GDM1 (cell line): ENCODE measurements around the gene MMRN1.

Experiments used
- DNase-seq: peaks from one replicate; lab custom pipeline; 2025; lab: John Stamatoyannopoulos, UW

Gene MMRN1, protein sequence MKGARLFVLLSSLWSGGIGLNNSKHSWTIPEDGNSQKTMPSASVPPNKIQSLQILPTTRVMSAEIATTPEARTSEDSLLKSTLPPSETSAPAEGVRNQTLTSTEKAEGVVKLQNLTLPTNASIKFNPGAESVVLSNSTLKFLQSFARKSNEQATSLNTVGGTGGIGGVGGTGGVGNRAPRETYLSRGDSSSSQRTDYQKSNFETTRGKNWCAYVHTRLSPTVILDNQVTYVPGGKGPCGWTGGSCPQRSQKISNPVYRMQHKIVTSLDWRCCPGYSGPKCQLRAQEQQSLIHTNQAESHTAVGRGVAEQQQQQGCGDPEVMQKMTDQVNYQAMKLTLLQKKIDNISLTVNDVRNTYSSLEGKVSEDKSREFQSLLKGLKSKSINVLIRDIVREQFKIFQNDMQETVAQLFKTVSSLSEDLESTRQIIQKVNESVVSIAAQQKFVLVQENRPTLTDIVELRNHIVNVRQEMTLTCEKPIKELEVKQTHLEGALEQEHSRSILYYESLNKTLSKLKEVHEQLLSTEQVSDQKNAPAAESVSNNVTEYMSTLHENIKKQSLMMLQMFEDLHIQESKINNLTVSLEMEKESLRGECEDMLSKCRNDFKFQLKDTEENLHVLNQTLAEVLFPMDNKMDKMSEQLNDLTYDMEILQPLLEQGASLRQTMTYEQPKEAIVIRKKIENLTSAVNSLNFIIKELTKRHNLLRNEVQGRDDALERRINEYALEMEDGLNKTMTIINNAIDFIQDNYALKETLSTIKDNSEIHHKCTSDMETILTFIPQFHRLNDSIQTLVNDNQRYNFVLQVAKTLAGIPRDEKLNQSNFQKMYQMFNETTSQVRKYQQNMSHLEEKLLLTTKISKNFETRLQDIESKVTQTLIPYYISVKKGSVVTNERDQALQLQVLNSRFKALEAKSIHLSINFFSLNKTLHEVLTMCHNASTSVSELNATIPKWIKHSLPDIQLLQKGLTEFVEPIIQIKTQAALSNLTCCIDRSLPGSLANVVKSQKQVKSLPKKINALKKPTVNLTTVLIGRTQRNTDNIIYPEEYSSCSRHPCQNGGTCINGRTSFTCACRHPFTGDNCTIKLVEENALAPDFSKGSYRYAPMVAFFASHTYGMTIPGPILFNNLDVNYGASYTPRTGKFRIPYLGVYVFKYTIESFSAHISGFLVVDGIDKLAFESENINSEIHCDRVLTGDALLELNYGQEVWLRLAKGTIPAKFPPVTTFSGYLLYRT

GRCh38 chr4:89894649-89895550 is at the start of gene MMRN1:
MMRN1 (plus strand) TSS chr4:89894854; CDS start chr4:89894972, 118 bp downstream.
- peak; percentile 85 for DNase-seq

- DNase-seq, result no peak
Measured at GRCh38 chr4:89847571-89848325, 46.9 kb upstream of the MMRN1 start.

DNA sequence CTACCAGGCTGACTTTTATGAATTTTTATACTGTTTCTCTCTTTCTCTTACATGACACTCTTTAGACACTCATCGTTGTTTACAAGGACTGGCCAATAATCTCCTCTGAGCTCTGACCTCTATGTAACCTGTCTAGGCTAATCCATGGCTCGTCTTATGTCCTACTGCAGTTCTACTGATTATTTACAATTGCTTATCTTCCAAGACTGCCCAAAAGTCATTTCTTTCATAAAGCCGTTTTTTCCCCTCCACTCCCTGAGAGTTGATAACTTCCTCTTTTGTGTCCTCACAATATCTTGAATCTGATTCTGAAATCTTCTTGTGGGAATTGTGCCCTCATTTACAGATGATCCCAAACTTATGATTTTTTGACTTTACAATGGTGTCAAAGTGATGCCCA is 39.4 kb upstream of the MMRN1 start:
- no peak for DNase-seq

GRCh38 chr4:89860971-89861370 is 33.7 kb upstream of the MMRN1 start:
- no peak for DNase-seq

DNA sequence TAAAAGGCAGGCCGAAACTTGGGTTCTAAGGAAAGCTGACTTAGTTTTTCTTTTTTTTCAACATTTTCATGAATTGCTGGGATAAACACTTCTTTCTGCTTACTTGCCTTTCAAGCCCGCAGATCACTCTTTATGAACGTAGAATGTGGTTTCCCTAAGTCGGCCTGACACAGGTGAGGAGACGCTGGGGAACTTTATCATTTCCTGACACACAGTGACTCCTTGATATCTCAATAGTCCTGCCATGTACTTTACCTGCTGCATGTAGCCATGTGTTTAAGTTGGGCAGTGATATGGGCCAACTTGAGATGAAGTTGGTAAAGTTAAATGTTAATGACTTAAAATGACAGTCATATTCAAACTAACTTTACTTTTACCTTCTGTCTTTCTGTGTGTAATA is 31.1 kb upstream of the MMRN1 start:
- no peak for DNase-seq

DNA sequence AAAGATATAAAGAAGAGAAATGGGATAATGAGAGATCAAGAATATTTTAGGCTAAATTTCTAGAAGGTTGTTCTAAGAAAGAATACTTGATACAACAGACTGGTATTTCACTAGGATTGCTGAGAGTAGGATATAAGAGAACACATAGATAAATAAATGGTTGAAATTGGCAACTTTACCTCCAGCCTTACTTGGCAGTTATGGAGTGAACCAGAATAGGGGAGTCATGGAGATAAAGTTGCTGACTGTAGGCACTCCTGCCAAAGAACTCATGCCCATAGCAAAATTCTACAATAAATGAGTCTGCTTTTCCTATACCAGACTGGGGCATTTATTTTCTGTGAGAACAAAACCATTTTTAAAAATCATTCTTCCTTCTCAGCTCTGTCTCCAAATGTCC is 26.4 kb upstream of the MMRN1 start:
- DNase-seq, result no peak

DNA sequence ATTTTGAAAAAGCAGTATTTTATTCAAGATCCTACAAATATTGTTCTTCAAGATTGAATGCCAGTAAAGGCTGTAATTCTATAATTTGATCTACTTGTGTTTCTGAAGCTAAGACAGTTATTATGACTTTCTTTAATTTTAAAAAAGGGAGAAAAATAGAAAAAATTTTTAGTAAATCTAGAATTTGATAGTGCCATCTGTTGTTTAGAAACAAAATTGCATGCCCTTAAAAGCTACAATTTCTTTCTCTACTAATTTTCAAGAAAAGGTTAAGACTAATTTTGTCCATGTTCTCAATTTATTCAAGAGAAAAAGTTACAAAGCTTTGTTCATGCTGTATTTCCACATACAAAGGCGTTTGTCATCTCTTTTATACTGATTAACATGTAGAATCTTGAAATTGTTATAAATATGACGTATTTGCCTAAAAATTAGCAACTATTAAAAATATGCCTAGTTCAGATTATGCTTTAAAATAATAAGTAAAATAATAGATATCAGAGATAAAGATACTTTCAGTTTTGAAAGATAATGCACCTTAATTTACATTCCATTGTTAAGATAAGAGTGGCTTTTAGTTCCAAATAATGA is 25.6 kb upstream of the MMRN1 start:
- no peak for DNase-seq

DNA sequence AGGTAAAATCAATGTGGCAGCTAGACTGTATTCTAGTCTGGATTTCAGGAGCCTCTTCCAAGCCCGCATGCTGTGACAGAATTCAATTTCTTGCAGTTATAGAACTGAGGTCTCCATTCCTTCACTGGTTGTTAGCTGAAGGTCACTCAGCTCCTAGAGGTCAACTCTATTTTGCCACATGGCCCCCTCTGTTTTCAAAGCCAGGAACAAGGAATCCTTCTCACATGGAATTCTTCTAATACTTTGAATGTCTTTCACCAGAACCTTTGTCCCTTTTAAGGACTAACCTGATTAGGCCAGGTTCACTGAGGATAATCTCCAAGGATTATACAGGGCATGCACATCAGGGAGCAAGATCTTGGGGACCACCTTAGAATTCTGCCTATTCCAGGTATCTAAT is 23.4 kb upstream of the MMRN1 start:
- no peak for DNase-seq

- no peak for DNase-seq
Measured at GRCh38 chr4:89876548-89876947, 18.1 kb upstream of the MMRN1 start.

- peak; percentile 81 for DNase-seq
Measured at GRCh38 chr4:89878611-89879010, 16.0 kb upstream of the MMRN1 start.

DNA sequence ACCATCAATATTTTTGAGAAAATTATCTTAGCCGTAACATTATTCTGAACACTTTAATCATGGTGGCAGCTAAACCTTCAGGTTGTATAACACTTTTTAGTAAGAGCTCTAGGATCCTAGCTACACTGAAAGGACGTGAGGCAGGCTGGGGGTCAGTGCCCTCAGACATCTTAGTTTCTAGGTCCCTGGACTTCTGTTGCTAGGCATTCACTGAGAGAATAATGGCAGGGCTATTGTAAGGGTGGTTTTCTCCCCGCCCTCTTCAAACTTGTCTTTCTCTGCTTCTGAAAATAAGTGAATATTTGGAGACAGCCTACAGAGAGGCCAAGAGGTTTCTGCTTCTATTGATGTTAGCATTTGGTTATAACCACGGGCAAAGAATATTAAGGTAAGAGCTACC is 15.4 kb upstream of the MMRN1 start:
- no peak for DNase-seq

- DNase-seq, result peak; percentile 98
Measured at GRCh38 chr4:89889289-89889688, 5.4 kb upstream of the MMRN1 start.

- DNase-seq, result no peak
Measured at GRCh38 chr4:89897867-89898266, 3.2 kb downstream of the MMRN1 start.

DNA sequence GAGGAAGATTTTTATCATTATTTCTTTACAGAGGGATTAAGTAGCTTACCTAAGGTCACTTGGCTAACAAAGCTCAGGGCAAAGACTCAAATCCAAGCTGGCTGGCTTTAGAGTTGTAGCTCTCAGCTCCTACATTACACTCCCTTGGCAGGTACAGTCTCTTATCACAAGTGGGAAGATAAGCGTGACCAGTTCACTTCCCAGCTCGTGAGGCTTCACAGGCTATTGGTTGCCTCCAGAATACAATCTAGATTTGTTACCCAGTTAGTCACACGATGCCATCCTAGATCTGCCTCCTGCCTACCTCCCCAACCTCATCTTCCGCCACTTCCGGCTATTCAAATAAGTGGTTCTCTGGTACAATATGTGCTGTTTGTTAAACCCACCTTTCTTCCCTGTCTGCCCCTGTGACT is 3.7 kb downstream of the MMRN1 start:
- peak; percentile 28 for DNase-seq

DNA sequence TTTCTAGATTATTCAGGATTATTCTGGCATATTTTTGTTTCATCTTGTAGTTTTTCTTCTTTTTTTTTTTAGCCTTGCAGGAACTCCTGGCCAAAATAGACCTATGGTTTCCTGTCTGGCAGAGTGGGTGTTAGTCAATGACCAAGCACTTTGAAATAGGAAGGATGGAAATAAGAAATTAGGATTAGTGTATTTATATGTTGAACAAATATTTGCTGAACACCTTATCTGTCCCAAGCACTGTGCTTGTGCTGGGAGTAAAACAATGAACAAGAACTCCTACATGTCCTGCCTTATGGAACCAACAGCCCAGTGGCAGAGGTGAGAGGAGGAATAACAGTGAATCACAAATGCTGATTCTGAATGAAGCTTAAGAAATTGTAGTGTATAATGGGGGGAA is 4.5 kb downstream of the MMRN1 start:
- DNase-seq, result peak; percentile 21

GRCh38 chr4:89899854-89900253 is 5.2 kb downstream of the MMRN1 start:
- no peak for DNase-seq

DNA sequence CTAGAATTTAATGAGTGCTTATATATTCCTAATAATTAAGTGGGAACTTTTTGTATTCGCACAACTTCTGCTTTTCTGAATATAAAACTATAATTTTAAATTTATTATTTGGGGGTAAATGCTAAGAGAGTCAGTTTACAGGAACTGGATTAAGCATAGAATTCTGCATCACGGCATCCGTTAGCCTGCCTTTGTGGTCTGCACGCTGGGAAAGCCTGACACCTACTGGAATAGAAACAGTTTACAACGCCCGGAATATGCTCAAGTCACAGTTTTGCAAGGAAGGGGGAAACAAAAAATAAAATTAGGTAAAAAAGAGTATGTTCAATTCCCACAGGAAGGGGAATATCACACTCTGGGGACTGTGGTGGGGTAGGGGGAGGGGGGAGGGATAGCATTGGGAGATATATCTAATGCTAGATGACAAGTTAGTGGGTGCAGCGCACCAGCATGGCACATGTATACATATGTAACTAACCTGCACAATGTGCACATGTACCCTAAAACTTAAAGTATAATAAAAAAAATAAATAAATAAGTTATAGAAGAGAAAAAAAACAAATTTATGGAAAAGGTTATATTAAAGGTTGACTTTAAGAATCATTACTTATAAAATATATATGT is 7.3 kb downstream of the MMRN1 start:
- peak; percentile 53 for DNase-seq

GRCh38 chr4:89904524-89904923 is 9.9 kb downstream of the MMRN1 start:
- DNase-seq, result no peak

- DNase-seq, result no peak
Measured at GRCh38 chr4:89906316-89906715, 11.7 kb downstream of the MMRN1 start.
